GM12874 (cell line): Measurements from ENCODE around the gene TTLL10.

Experiments
- CTCF ChIP-seq: IDR thresholded peaks from 2 replicates; pipeline ENCODE4 v1.5.1; 2011; ENCODE audit warnings: low read depth, mild to moderate bottlenecking, control low read depth, low read length, moderate library complexity; ENCODE audit not compliant: insufficient read depth

TTLL10 gene

GRCh38 chr1:1203561-1204424 is 30.1 kb downstream of the TTLL10 start:
- no peak for TF ChIP-seq CTCF

GRCh38 chr1:1204425-1204920 is 30.8 kb downstream of the TTLL10 start:
- no peak for TF ChIP-seq CTCF

- TF ChIP-seq CTCF, result no peak
Observed at GRCh38 chr1:1204998-1205768, 31.5 kb downstream of the TTLL10 start.

- no peak for TF ChIP-seq CTCF
Observed at GRCh38 chr1:1205769-1206375, 32.2 kb downstream of the TTLL10 start.

- no peak for TF ChIP-seq CTCF
Observed at GRCh38 chr1:1206376-1206965, 32.8 kb downstream of the TTLL10 start, which contains the start of gene TNFRSF18. Gene TNFRSF18 (minus strand): TSS chr1:1206592. CDS start chr1:1206571, 21 bp downstream.

- TF ChIP-seq CTCF, result peak; percentile 14; the same call in 1 of the 2 replicates
Observed at GRCh38 chr1:1206966-1207531, 33.4 kb downstream of the TTLL10 start.

- no peak for TF ChIP-seq CTCF
Observed at GRCh38 chr1:1207571-1207892, 33.9 kb downstream of the TTLL10 start.
